GM12878 (cell line): ENCODE data around the gene MARS1. TPM values are rescaled to one million over a fixed set of nuclear protein-coding genes. Genes with fewer than 3 reads are reported as not detected.

Experiments used
- ATAC-seq: fragments of 200-7000 bp; cut with Tn5 transposase; 3 replicates; pipeline ENCODE4 v1.9.1; 2020; ENCODE audit warnings: mild to moderate bottlenecking, moderate library complexity
- BruUV-seq: library from RNA; stranded (reverse); fragments of 400-500 nt; replicated peaks from 2 replicates; lab custom pipeline; 2021; lab: Mats Ljungman, UMichigan
- CTCF ChIA-PET: fragments of 300-600 bp; sonication (Branson Sonifier 250); formaldehyde crosslinking; extraction: SDS; loops from one replicate; lab custom pipeline; 2021; ENCODE audit warnings: inconsistent platforms; lab: Yijun Ruan, JAX
- POLR2A ChIA-PET: fragments of 350-600 bp; formaldehyde crosslinking; extraction: SDS; loops from one replicate; lab custom pipeline; 2021; ENCODE audit warnings: inconsistent platforms; lab: Charles Lee
- RAD21 ChIA-PET: fragments of 300-600 bp; sonication (Branson Sonifier 250); formaldehyde crosslinking; loops from one replicate; lab custom pipeline; 2023; ENCODE audit warnings: antibody characterized with exemption; ENCODE audit not compliant: unreplicated experiment; lab: Charles Lee
- SMC1A ChIA-PET: fragments of 300-600 bp; sonication (Branson Sonifier 250); formaldehyde crosslinking; loops from one replicate; lab custom pipeline; 2023; ENCODE audit not compliant: unreplicated experiment, uncharacterized antibody; lab: Charles Lee
- DNase-seq: peaks from one replicate; pipeline ENCODE4 v3.0.0-alpha.2; 2011; ENCODE audit warnings: low read depth, low spot score
- FAIRE-seq: peaks from 3 replicates; lab custom pipeline; 2011; peaks lifted over from hg19 to GRCh38; lab: Jason Lieb, UNC
- H2AFZ ChIP-seq: 2 replicates; pipeline ENCODE4 v1.6.0; 2011; ENCODE audit warnings: low read depth, low read length, control low read depth; ENCODE audit not compliant: control insufficient read depth
- H3K27ac ChIP-seq: 2 replicates; pipeline ENCODE4 v1.5.1; 2011; ENCODE audit warnings: control low read depth; ENCODE audit not compliant: control insufficient read depth, insufficient read depth
- H3K27me3 ChIP-seq, 2 experiments: replicated peaks in 1 of 2; 2 replicates each; pipeline versions ENCODE4 v1.6.0 to v1.6.1; 2011; ENCODE audit warnings: low read length in 1 of 2; ENCODE audit not compliant: control insufficient read depth in 2 of 2, insufficient read depth in 2 of 2
- H3K36me3 ChIP-seq, 2 experiments: 2 replicates each; pipeline ENCODE4 v1.5.1; 2011; ENCODE audit warnings: low read length in 1 of 2; ENCODE audit not compliant: control insufficient read depth in 2 of 2, insufficient read depth in 2 of 2
- H3K4me1 ChIP-seq: 2 replicates; pipeline ENCODE4 v1.6.1; 2011; ENCODE audit warnings: mild to moderate bottlenecking, low read length, moderate library complexity, mixed read lengths; ENCODE audit not compliant: control insufficient read depth, insufficient read depth
- H3K4me2 ChIP-seq: 2 replicates; pipeline ENCODE4 v1.6.0; 2011; ENCODE audit warnings: control low read depth; ENCODE audit not compliant: control insufficient read depth, insufficient read depth
- H3K4me3 ChIP-seq: fragments of 200-600 bp; sonication (generic); 2 replicates; pipeline ENCODE4 v1.5.1; 2016
- H3K79me2 ChIP-seq: 2 replicates; pipeline ENCODE4 v1.6.0; 2011; ENCODE audit warnings: low read length; ENCODE audit not compliant: control insufficient read depth, insufficient read depth
- H3K9ac ChIP-seq: 2 replicates; pipeline ENCODE4 v1.8.0; 2011; ENCODE audit warnings: low read length, control low read depth, mixed read lengths; ENCODE audit not compliant: control insufficient read depth, insufficient read depth
- H3K9me3 ChIP-seq: replicated peaks from 3 replicates; pipeline ENCODE4 v1.5.1; 2011; ENCODE audit warnings: mild to moderate bottlenecking, low read length; ENCODE audit not compliant: control insufficient read depth, insufficient read depth
- H4K20me1 ChIP-seq: 2 replicates; pipeline ENCODE4 v1.6.0; 2011; ENCODE audit not compliant: control insufficient read depth, insufficient read depth
- BCL11A ChIP-seq: IDR thresholded peaks from 2 replicates; pipeline ENCODE4 v1.6.1; 2011; ENCODE audit warnings: low read depth, low read length
- BRCA1 ChIP-seq: IDR thresholded peaks from 2 replicates; pipeline ENCODE4 v1.6.1; 2011; ENCODE audit warnings: low read depth, low read length, improper control_type of control experiment
- EED ChIP-seq: sonication (generic); IDR thresholded peaks from 2 replicates; pipeline ENCODE4 v1.6.1; 2016; ENCODE audit warnings: antibody characterized with exemption, low read depth
- EP300 ChIP-seq, 2 experiments: fragments of 150-350 bp in 1 of 2; IDR thresholded peaks; 2 replicates each; pipeline ENCODE4 v1.6.1; 2011 to 2012; ENCODE audit warnings: low read depth in 2 of 2, low read length in 2 of 2, borderline replicate concordance in 1 of 2, improper control_type of control experiment in 1 of 2, inconsistent platforms in 1 of 2; ENCODE audit not compliant: control insufficient read depth in 1 of 2
- GABPA ChIP-seq: IDR thresholded peaks from 2 replicates; pipeline ENCODE4 v1.6.1; 2014; ENCODE audit warnings: antibody characterized with exemption, low read depth, mild to moderate bottlenecking, inconsistent platforms
- HDAC2 ChIP-seq: fragments of 200-600 bp; sonication (generic); IDR thresholded peaks from 2 replicates; pipeline ENCODE4 v1.6.1; 2017
- IRF3 ChIP-seq: fragments of 450-650 bp; IDR thresholded peaks from 2 replicates; pipeline ENCODE4 v1.6.1; 2014; ENCODE audit warnings: mild to moderate bottlenecking
- KLF5 ChIP-seq: fragments of 450-650 bp; IDR thresholded peaks from 2 replicates; pipeline ENCODE4 v1.6.1; 2014; ENCODE audit warnings: mild to moderate bottlenecking; ENCODE audit not compliant: partially characterized antibody
- MTA2 ChIP-seq: fragments of 450-650 bp; IDR thresholded peaks from 2 replicates; pipeline ENCODE4 v1.6.1; 2016; ENCODE audit warnings: low read depth, mild to moderate bottlenecking, moderate library complexity
- POLR2A ChIP-seq: IDR thresholded peaks from 2 replicates; pipeline ENCODE4 v1.6.1; 2011; ENCODE audit warnings: low read depth, mild to moderate bottlenecking, low read length
- SRF ChIP-seq, 2 experiments: IDR thresholded peaks; 2 replicates each; pipeline ENCODE4 v1.6.1; 2011; ENCODE audit warnings: low read depth in 2 of 2, low read length in 2 of 2, mild to moderate bottlenecking in 1 of 2, moderate library complexity in 1 of 2
- TBL1XR1 ChIP-seq: IDR thresholded peaks from 2 replicates; pipeline ENCODE4 v1.6.1; 2012; ENCODE audit warnings: low read depth, low read length, improper control_type of control experiment
- YBX1 ChIP-seq: fragments of 450-650 bp; IDR thresholded peaks from 2 replicates; pipeline ENCODE4 v1.6.1; 2016; ENCODE audit warnings: antibody characterized with exemption
- ZBTB11 ChIP-seq: fragments of 450-650 bp; formaldehyde crosslinking; IDR thresholded peaks from 2 replicates; pipeline ENCODE4 v1.5.0; 2022; ENCODE audit warnings: mild to moderate bottlenecking, missing genetic modification characterization
- ZNF274 ChIP-seq: IDR thresholded peaks from one replicate; pipeline ENCODE4 v1.8.0; 2011; ENCODE audit not compliant: insufficient read length, insufficient read depth
- WGBS: methylation state at CpG from one replicate; pipeline ENCODE4 v1.1.6; 2016; ENCODE audit warnings: low lambda C conversion rate; ENCODE audit not compliant: insufficient replicate concordance, insufficient coverage; ENCODE audit errors: missing lambda C conversion rate; 5-methylcytosine and 5-hydroxymethylcytosine counted together
- in situ Hi-C: fragments of 300-500 bp; cut with MboI; formaldehyde crosslinking; loops from 9 replicates; pipeline ENCODE4 v1.14.3; 2018; ENCODE audit warnings: mixed read lengths
- intact Hi-C: fragments of 100-400 bp; cut with micrococcal nuclease; formaldehyde crosslinking; loops from one replicate; pipeline ENCODE4 v1.14.2; 2022; ENCODE audit not compliant: unreplicated experiment
- polyA plus RNA-seq, 11 experiments: library from polyadenylated mRNA; depleted of rRNA in 4 of 11; unstranded in 6 of 11; stranded (reverse) in 5 of 11; fragments of >200 nt; fragmentation: Nextera tagmentation in 4 of 11; fragmentation: Illumina TruSeq in 1 of 11; extraction: Ambion mirVana in 4 of 11; extraction: Trizol in 1 of 11; gene quantifications; 1 replicate in 1 of 11; 2 replicates in 10 of 11; pipeline versions ENCODE4 v1.2.1 to v1.2.3, GENCODE V29; 2011 to 2016; ENCODE audit warnings: inconsistent platforms in 2 of 11, missing spikeins in 2 of 11, low read depth in 1 of 11
- total RNA-seq, 4 experiments: library from RNA; depleted of rRNA in 3 of 4; stranded (reverse); fragments of >200 nt in 3 of 4; fragmentation: Illumina TruSeq in 1 of 4; extraction: Trizol in 1 of 4; gene quantifications; 2 replicates each; pipeline versions ENCODE4 v1.2.1 to v1.2.3, GENCODE V29; 2013 to 2021
- TF ChIP-seq, protein P1 (sequence below): fragments of 450-650 bp; IDR thresholded peaks from 2 replicates; pipeline ENCODE4 v1.6.1; 2016; ENCODE audit warnings: mild to moderate bottlenecking

The MARS1 gene
- total and polyA plus RNA-seq, 10 of the 15 experiments (the other 5 are each of a cell fraction or from before 2014, with no cell fraction given): 72.3 to 270 (median 153) TPM

DNA sequence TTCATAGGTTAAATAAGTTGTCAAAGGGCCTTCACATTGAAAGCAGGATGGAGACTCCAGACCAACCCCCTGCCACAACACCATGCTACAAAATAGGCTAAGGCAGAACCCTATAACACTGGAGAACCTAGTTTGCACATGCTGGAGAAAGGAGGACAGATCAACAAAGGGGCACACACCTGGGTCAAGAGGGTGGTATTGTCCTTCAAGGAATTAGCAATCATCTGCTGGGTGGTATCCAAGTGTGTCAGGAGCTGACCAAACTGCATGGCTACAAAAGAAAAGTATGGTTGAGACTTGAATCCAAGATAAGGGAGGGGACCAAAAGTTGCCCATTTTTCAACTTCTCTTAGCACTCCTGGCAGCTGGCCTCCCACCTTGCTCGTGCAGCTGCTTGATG is 44.0 kb downstream of the MARS1 start (continued):
- TF ChIP-seq MTA2 (no peak), POLR2A (no peak), GABPA (no peak), HDAC2 (no peak), EP300 (IDR thresholded peaks at IDR 0.05; ENCODE audit: borderline replicate concordance in 1 of 2, control insufficient read depth in 1 of 2, low read depth in 2 of 2, low read length in 2 of 2) (no peak)

- H3K27me3 ChIP-seq: no peaks in the 10 kb centered on the region
- no peak overlapping the region for H3K9ac ChIP-seq
- H3K79me2 ChIP-seq: no peaks in the 10 kb centered on the region
- FAIRE-seq (no peak), DNase-seq (no peak), ATAC-seq (no peak)
- SMC1A ChIA-PET: interaction anchor here (1.0 to 1.7 kb wide), 2 partner anchors 8 to 9 kb away, joined by 3 to 6 read pairs; no protein-coding TSS in a partner anchor
- no peak overlapping the region for H3K27ac ChIP-seq
- intact Hi-C loops: no loop called here
- no peaks in the 10 kb centered on the region for H3K9me3 ChIP-seq
- 98% methylated on average over 8 of the region's 8 CpGs for WGBS
- no TSS peak for BruUV-seq
- in situ Hi-C loops: no loop called here
- POLR2A ChIA-PET: no interaction called here
- RAD21 ChIA-PET: interaction anchor here (1.2 kb wide), 1 partner anchor 9 kb away, joined by 3 read pairs; no protein-coding TSS in a partner anchor
- no peak overlapping the region for H3K4me3 ChIP-seq
- H3K4me1 ChIP-seq: no peaks in the 10 kb centered on the region
- CTCF ChIA-PET: interaction anchor here (1.5 kb wide), 1 partner anchor 9 kb away, joined by 3 read pairs; no protein-coding TSS in a partner anchor
- H3K4me2 ChIP-seq: no peak overlapping the region
- H3K36me3 ChIP-seq: peaks cover 12 to 30% of the 10 kb centered on the region in 2 experiments
- H4K20me1 ChIP-seq: no peaks in the 10 kb centered on the region
- H2AFZ ChIP-seq: no peak overlapping the region
- no peak for TF ChIP-seq YBX1
- no peak for TF ChIP-seq EED
- no peak for TF ChIP-seq IRF3
- TF ChIP-seq, protein P1, sequence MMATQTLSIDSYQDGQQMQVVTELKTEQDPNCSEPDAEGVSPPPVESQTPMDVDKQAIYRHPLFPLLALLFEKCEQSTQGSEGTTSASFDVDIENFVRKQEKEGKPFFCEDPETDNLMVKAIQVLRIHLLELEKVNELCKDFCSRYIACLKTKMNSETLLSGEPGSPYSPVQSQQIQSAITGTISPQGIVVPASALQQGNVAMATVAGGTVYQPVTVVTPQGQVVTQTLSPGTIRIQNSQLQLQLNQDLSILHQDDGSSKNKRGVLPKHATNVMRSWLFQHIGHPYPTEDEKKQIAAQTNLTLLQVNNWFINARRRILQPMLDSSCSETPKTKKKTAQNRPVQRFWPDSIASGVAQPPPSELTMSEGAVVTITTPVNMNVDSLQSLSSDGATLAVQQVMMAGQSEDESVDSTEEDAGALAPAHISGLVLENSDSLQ: no peak
- TF ChIP-seq KLF5: no peak
- no peak for TF ChIP-seq ZBTB11 (CRISPR knock-in tag)
- no peak for TF ChIP-seq BRCA1
- no peak for TF ChIP-seq ZNF274
- TF ChIP-seq SRF (IDR thresholded peaks at IDR 0.05; ENCODE audit: low read depth in 2 of 2, low read length in 2 of 2): no peak
- no peak for TF ChIP-seq BCL11A
- no peak for TF ChIP-seq TBL1XR1
- no peak for TF ChIP-seq GABPA
Measured at GRCh38 chr12:57533108-57533507, 45.2 kb downstream of the MARS1 start.
